Measurements from ENCODE around the gene PRELID2. TPM values are rescaled to one million over a fixed set of nuclear protein-coding genes. Genes with fewer than 3 reads are reported as not detected.

The PRELID2 gene
- polyA plus RNA-seq, 1 donor (not counting 4 experiments of a cell fraction or from before 2014, with no cell fraction given), result 5.1 TPM

- Histone ChIP-seq H3K9me3 (ENCODE audit: control insufficient read depth, low read depth, low read length) (no peaks in the 10 kb centered on the region), H3K79me2 (ENCODE audit: control insufficient read depth, insufficient read depth, low read length) (no peaks in the 10 kb centered on the region), H3K36me3 (ENCODE audit: control insufficient read depth in 2 of 2, extremely low read depth in 1 of 2, insufficient read depth in 2 of 2, low read length in 2 of 2) (no peaks in the 10 kb centered on the region), H4K20me1 (ENCODE audit: control insufficient read depth, extremely low read depth, insufficient read depth, low read length) (no peaks in the 10 kb centered on the region), H2AFZ (ENCODE audit: control insufficient read depth, low read length) (no peak overlapping the region), H3K4me2 (ENCODE audit: control insufficient read depth, extremely low read depth, insufficient read depth, low read depth, low read length) (no peak overlapping the region), H3K27me3 (ENCODE audit: control insufficient read depth, extremely low read depth, insufficient read depth, low read length) (no peaks in the 10 kb centered on the region), H3K4me1 (ENCODE audit: control insufficient read depth, extremely low read depth, insufficient read depth, low read length) (no peaks in the 10 kb centered on the region), H3K27ac (ENCODE audit: control insufficient read depth, insufficient read depth, low read length) (no peak overlapping the region), H3K9me1 (ENCODE audit: control insufficient read depth, extremely low read depth, insufficient read depth, low read length) (no peaks in the 10 kb centered on the region), H3K4me3 (ENCODE audit: control insufficient read depth in 2 of 3, extremely low read depth in 1 of 3, insufficient read depth in 2 of 3, low read depth in 1 of 3, low read length in 3 of 3) (no peak overlapping the region), H3K9ac (ENCODE audit: control insufficient read depth, extremely low read depth, insufficient read depth, low read length) (no peak overlapping the region)
- DNase-seq (ENCODE audit: low read depth, low spot score) (no peak), FAIRE-seq (peak; percentile 55)
- TF ChIP-seq, protein P1, sequence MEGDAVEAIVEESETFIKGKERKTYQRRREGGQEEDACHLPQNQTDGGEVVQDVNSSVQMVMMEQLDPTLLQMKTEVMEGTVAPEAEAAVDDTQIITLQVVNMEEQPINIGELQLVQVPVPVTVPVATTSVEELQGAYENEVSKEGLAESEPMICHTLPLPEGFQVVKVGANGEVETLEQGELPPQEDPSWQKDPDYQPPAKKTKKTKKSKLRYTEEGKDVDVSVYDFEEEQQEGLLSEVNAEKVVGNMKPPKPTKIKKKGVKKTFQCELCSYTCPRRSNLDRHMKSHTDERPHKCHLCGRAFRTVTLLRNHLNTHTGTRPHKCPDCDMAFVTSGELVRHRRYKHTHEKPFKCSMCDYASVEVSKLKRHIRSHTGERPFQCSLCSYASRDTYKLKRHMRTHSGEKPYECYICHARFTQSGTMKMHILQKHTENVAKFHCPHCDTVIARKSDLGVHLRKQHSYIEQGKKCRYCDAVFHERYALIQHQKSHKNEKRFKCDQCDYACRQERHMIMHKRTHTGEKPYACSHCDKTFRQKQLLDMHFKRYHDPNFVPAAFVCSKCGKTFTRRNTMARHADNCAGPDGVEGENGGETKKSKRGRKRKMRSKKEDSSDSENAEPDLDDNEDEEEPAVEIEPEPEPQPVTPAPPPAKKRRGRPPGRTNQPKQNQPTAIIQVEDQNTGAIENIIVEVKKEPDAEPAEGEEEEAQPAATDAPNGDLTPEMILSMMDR (optimal IDR thresholded peaks at IDR 0.05 in 1 of 3, IDR thresholded peaks at IDR 0.05 in 1 of 3, conservative IDR thresholded peaks at IDR 0.05 in 1 of 3; ENCODE audit: extremely low read depth in 1 of 3, insufficient read depth in 2 of 3, low read length in 3 of 3), result no peak
- TF ChIP-seq EZH2 (IDR thresholded peaks at IDR 0.05; ENCODE audit: low read length), result no peak
- dilution Hi-C loops (cut with MboI; ENCODE audit: extremely low pct_ligation_motif_present, low sequenced_read_pairs), result no loop called here
Observed at GRCh38 chr5:145775893-145776444, 59.2 kb downstream of the PRELID2 start.

DNA sequence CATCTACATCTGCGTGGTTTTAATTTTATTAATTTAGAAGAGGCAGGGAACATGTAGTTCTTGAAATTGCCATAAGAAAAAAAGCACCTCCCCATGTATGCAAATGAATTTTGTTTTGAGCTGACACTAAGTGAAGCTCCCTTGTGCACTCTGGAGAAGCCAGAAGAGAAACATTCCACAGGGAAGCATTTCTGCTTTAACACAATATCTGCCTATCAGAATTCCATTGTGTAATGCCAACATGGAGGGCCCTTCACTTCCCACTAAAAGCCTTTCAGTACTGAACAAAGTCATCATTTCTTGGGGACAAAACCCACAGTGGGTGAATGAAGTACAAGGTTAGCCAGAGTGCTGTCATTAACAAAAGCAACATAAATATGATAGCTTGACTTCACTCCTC is 59.7 kb downstream of the PRELID2 start:
- no peaks in the 10 kb centered on the region for H3K27me3 ChIP-seq (ENCODE audit: control insufficient read depth, extremely low read depth, insufficient read depth, low read length)
- H3K4me2 ChIP-seq (ENCODE audit: control insufficient read depth, extremely low read depth, insufficient read depth, low read depth, low read length), result no peak overlapping the region
- no peak overlapping the region for H3K4me3 ChIP-seq (ENCODE audit: control insufficient read depth in 2 of 3, extremely low read depth in 1 of 3, insufficient read depth in 2 of 3, low read depth in 1 of 3, low read length in 3 of 3)
- no peaks in the 10 kb centered on the region for H3K79me2 ChIP-seq (ENCODE audit: control insufficient read depth, insufficient read depth, low read length)
- no peaks in the 10 kb centered on the region for H3K36me3 ChIP-seq (ENCODE audit: control insufficient read depth in 2 of 2, extremely low read depth in 1 of 2, insufficient read depth in 2 of 2, low read length in 2 of 2)
- H3K4me1 ChIP-seq (ENCODE audit: control insufficient read depth, extremely low read depth, insufficient read depth, low read length), result no peaks in the 10 kb centered on the region
- dilution Hi-C loops (cut with MboI; ENCODE audit: extremely low pct_ligation_motif_present, low sequenced_read_pairs), result no loop called here
- no peak overlapping the region for H3K27ac ChIP-seq (ENCODE audit: control insufficient read depth, insufficient read depth, low read length)
- H3K9me1 ChIP-seq (ENCODE audit: control insufficient read depth, extremely low read depth, insufficient read depth, low read length), result no peaks in the 10 kb centered on the region
- H2AFZ ChIP-seq (ENCODE audit: control insufficient read depth, low read length), result no peak overlapping the region
- no peak for TF ChIP-seq EZH2 (IDR thresholded peaks at IDR 0.05; ENCODE audit: low read length)
- TF ChIP-seq, protein P1 (optimal IDR thresholded peaks at IDR 0.05 in 1 of 3, IDR thresholded peaks at IDR 0.05 in 1 of 3, conservative IDR thresholded peaks at IDR 0.05 in 1 of 3; ENCODE audit: extremely low read depth in 1 of 3, insufficient read depth in 2 of 3, low read length in 3 of 3), result no peak
- DNase-seq (ENCODE audit: low read depth, low spot score), result no peak
- H4K20me1 ChIP-seq (ENCODE audit: control insufficient read depth, extremely low read depth, insufficient read depth, low read length), result no peaks in the 10 kb centered on the region
- H3K9ac ChIP-seq (ENCODE audit: control insufficient read depth, extremely low read depth, insufficient read depth, low read length), result no peak overlapping the region
- FAIRE-seq, result no peak
- no peaks in the 10 kb centered on the region for H3K9me3 ChIP-seq (ENCODE audit: control insufficient read depth, low read depth, low read length)
